NCI-H345 treated with DMSO at 0.1 percent for 48 hours (cell line): ENCODE data around the gene ARHGAP29.
"Not testable (repeated sequence)": the region's sequence is repeated elsewhere in the genome, so short reads cannot be mapped to it uniquely, and the experiment has no call there.

Experiments used
- DNase-seq: peaks from one replicate; lab custom pipeline; 2025; ENCODE audit not compliant: unreplicated experiment; lab: John Stamatoyannopoulos, UW

Gene ARHGAP29

GRCh38 chr1:94183197-94183815 is 54.1 kb downstream of the ARHGAP29 start:
- DNase-seq: no peak

DNA sequence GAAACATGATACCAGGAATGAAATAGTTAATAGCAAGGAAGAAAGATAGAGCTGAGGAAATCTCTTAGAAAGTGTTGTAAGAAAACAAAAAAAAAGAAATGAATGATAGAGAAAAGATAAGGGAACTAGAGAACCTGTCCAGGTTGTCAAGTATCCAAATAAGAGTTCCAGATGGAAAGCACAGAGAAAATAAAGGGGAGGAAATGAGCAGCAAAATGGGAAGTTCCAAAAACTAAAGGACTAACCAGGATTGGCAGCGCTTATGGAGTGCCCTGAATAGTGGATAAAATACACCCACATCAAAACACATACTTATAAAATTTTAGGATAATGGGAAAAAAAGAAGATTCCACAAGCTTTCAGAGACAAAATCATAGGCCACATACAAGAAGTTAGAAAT is 55.2 kb downstream of the ARHGAP29 start:
- no peak for DNase-seq

DNA sequence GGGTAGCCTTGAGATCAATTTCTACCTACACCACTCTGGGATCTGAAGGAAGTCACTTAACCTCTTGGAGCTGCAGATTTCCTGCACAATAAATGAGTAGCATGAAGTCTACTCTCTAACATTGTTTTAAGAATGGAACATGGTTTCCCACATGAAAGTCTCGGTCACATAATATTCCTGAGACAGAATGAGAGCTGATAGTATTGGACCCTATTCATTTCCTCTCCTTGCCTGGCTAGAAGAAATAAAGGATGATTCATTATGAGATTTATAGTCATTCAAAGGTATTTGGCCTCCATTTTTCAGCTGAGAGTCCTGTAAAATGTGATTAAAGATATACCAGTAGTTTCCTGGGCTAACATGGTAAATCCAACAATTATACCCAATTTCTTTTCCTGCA is 56.7 kb downstream of the ARHGAP29 start:
- DNase-seq: no peak

DNA sequence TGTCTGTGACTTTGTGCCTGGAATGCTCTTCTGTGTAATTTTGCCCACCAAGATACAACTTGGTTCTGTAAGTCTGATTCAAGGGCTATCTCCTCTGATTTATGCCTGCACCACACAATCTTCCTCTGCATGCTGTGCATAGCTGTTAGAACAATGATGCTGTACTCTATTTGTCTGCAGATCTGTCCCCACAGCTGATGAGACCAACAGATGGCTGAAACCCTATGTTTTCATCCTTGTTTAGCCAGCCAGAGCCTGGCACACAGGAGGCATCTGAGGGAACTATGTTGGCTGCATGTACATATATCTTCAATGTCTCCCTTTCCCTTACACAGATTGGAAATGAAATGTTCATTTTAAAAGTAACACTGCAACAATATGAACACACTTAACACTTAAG is 58.5 kb downstream of the ARHGAP29 start:
- DNase-seq: no peak

DNA sequence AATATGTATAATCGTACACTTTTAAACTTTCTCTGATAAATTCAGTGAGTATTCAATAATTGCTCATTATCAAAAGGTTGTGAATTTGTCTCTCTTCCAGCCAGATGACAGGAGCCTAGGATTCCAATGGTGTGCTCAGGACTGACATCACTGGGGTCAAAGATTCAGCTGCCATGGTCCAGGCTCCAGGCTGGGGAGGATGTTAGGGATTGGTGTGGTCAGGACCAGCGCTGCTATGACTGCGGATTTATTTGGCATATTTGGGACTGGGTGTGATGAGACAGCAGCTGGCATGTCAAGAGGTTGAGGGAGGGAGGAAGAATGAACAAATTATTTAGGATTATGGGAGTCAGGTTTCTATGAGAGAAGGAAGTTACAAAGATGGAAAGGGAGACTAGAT is 68.3 kb downstream of the ARHGAP29 start:
- DNase-seq: no peak

- no peak for DNase-seq
Measured at GRCh38 chr1:94165843-94166242, 71.5 kb downstream of the ARHGAP29 start.

DNA sequence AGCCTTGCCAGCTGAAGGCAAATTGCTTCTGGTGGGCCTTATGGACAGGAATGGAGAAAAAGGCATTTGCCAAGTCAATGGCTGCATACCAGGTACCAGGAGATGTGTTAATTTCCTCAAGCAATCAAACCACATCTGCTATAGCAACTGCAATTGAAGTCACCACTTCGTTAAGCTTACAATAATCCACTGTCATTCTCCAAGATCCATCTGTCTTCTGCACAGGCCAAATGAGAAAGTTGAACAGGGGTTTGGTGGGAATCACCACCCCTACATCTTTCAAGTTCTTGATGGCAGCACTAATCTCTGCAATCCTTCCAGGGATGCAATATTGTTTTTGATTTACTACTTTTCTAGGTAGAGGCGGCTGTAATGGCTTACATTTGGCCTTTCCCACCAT is 72.5 kb downstream of the ARHGAP29 start:
- not testable (repeated sequence) for DNase-seq

DNA sequence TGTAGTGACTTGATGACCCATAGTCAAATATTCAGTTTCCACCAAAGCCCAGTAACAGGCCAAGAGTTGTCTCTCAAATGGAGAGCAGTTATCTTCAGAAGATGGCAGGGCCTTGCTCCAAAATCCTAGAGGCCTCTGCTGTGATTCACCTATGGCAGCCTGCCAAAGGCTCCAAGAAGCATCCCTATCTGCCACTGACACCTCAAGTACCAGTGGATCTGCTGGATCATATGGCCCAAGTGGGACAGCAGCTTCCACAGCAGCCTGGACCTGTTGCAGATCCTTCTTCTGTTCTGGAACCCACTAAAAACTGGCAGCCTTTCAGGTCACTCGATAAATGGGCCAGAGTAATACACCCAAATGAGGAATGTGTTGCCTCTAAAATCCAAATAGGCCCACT is 73.3 kb downstream of the ARHGAP29 start:
- not testable (repeated sequence) for DNase-seq

DNA sequence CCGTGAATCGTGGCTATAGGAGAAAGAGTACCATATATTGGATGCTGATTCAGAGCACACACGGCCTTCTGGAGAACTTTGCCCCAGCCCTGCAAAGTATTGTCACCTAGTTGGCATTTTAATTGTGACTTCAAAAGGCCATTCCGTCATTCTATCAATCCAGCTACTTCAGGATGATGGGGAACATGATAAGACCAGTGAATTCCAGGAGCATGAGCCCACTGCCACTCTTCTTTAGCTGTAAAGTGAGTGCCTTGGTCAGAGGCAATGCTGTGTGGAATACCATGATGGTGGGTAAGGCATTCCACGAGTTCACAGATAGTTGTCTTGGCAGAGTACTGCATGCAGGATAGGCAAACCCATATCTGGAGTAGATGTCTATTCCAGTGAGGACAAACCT is 74.1 kb downstream of the ARHGAP29 start:
- not testable (repeated sequence) for DNase-seq

DNA sequence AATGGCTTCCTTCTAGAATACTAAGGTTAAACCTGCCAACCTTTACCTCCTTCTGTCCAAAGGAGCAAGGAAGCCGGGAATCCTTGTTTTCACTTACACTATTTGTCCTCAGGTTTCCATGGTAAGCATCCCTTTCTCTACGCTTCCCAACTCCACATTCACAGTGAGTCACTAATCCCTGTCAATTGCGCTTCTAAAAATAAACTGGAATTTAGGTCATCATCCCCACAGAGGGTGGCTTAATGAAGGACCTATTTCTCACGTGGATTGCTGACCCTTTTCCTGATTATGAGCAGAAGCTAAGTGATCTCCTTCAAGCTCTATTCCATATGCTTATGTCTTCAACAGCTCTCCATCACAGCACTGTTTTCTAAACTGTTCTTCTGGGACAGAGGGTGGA is 76.6 kb downstream of the ARHGAP29 start:
- DNase-seq: no peak

- DNase-seq: no peak
Measured at GRCh38 chr1:94156096-94156625, 81.2 kb downstream of the ARHGAP29 start.

DNA sequence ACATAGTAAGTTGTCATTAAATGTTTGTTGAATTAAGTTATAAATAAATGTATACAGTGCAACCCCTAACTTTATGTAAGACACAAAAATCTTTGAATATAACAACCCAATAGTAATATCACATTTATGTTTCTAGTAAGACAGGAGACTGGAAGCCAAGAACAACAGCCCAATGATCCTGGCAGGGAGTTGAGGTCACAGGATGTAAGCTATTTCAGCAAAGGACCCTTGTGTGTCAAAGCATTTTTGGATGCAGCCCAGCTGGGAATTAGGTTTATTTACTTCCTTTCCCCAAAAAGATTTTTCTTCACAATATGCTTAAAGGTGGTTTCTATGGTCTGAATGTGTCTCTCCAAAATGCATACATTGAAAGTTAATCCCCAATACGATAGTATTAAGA is 82.4 kb downstream of the ARHGAP29 start:
- DNase-seq: no peak

DNA sequence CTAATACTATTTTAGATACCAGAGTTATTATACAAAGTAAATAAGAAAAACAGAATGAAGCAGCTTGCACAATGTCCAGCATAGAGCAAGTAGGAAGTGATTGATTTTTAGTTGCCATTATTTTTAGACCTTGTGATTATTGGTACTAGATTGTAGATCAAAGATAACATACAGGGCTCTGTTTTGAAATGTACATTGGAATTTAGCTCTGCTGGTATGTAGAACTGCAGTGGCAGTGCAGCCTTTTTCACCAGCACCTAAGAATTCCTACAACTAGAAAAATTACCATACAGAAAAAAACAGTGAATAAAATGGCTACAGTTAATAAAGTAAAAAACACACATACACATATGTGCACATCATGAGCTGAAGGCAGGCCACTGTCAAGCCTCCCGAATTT is 84.3 kb downstream of the ARHGAP29 start:
- no peak for DNase-seq

GRCh38 chr1:94149166-94149565 is 88.2 kb downstream of the ARHGAP29 start:
- not testable (repeated sequence) for DNase-seq

DNA sequence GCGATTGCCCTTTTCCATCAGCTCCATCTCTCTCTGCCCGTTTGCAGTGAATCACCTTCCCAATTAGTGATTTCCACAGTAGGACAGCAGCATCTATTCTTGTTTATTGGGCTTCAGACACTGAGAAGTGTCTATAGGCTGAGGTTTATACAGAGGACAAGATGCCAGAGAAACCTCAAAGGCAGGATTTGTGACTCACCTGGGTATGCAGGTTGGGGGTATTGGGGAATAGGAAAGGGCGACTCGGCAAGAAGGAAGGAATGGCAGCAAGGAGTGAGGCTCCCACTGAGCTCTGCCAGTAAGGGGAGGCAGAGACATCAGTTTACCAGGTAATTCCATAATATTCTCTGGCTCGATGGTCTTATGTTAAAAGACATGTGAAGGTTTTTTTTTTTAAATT is 91.1 kb downstream of the ARHGAP29 start:
- no peak for DNase-seq

GRCh38 chr1:94144836-94145235 is 92.5 kb downstream of the ARHGAP29 start:
- DNase-seq: no peak

DNA sequence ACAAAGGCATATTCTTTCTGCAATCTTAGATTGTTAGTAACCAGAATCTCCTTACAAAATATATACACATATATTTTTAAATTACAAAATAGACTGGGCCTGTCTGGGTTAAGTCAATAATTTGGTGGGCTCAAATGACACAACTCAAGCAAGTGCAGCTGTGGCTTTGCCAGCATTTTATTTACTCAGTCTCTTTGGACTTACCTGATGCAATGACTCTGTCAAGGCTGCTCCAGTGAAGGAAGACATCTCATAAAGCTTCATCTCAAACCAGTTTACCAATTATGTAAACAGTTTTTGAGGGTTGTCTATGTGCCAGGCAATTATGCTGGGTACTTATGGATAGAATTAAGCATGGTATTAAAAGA is 93.6 kb downstream of the ARHGAP29 start:
- no peak for DNase-seq

GRCh38 chr1:94143173-94143808 is 94.1 kb downstream of the ARHGAP29 start:
- no peak for DNase-seq

GRCh38 chr1:94142583-94142982 is 94.8 kb downstream of the ARHGAP29 start:
- no peak for DNase-seq

- no peak for DNase-seq
Measured at GRCh38 chr1:94142022-94142421, 95.4 kb downstream of the ARHGAP29 start.

GRCh38 chr1:94132111-94132510 is 105.3 kb downstream of the ARHGAP29 start:
- DNase-seq: no peak

DNA sequence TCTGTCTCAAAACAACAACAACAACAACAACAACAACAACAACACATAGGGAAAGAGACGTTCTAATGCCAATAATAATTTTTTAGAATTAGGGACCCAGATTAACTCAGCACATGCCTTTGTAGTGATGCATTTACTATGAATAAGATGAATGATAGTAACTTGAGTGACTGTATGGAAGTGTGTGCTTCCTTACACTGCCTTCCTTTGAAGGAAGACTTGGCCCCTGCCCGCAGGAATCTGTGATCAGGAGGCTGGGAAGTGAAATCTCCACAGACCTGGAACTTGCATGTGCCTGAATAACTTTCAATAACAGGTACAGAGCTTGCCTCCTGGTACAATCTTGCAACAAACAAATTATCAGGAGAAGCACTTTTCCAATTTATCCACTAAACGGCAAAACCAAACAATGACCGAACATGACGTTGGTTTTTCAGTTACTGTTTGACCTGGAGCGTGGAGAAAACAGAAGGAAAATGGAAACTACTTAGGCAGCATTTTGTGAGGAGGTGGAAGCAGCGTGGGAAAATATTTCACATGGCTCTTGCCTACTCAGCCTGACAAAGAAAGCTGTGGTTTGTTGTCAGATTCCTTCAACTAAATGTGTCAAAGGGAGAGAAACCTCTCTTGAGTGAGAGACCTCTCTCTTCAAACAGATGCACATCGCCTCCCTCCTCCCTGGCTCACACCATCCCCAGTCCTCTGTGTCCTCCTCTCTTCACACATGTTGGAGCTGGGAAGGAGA is 106.4 kb downstream of the ARHGAP29 start:
- DNase-seq: no peak
